H9 (cell line): ENCODE results near the gene PPFIBP2. TPM values are rescaled to one million over a fixed set of nuclear protein-coding genes. Genes with fewer than 3 reads are reported as not detected.

Experiments
- DNase-seq: peaks from one replicate; pipeline ENCODE4 v3.0.0-alpha.2; 2017
- H2AFZ ChIP-seq: one replicate; pipeline ENCODE4 v1.6.1; 2013; ENCODE audit warnings: mild to moderate bottlenecking, low read length, control low read depth, moderate library complexity
- H2AK5ac ChIP-seq: 2 replicates; pipeline ENCODE4 v1.6.1; 2013; ENCODE audit warnings: low read length, control low read depth, mixed read lengths; ENCODE audit not compliant: insufficient read length
- H2BK120ac ChIP-seq: one replicate; pipeline ENCODE4 v1.6.1; 2013; ENCODE audit warnings: low read depth, mild to moderate bottlenecking, low read length, control low read depth, inconsistent platforms; ENCODE audit not compliant: poor library complexity, severe bottlenecking
- H2BK12ac ChIP-seq: 2 replicates; pipeline ENCODE4 v1.6.1; 2013; ENCODE audit warnings: low read length, control low read depth, mixed read lengths, low read depth; ENCODE audit not compliant: insufficient read length
- H2BK15ac ChIP-seq: 2 replicates; pipeline ENCODE4 v1.6.1; 2013; ENCODE audit warnings: low read depth, low read length, control low read depth
- H2BK20ac ChIP-seq: one replicate; pipeline ENCODE4 v1.6.1; 2013; ENCODE audit warnings: low read depth, mild to moderate bottlenecking, low read length, control low read depth, inconsistent platforms; ENCODE audit not compliant: poor library complexity, severe bottlenecking
- H2BK5ac ChIP-seq: 2 replicates; pipeline ENCODE4 v1.6.1; 2013; ENCODE audit warnings: low read length, control low read depth, mixed read lengths; ENCODE audit not compliant: insufficient read length
- H3K14ac ChIP-seq: 2 replicates; pipeline ENCODE4 v1.6.1; 2013; ENCODE audit warnings: low read length, control low read depth; ENCODE audit not compliant: insufficient read depth
- H3K18ac ChIP-seq: 2 replicates; pipeline ENCODE4 v1.6.1; 2013; ENCODE audit warnings: low read depth, mild to moderate bottlenecking, mixed read lengths, low read length, control low read depth; ENCODE audit not compliant: insufficient read length
- H3K23ac ChIP-seq: 2 replicates; pipeline ENCODE4 v1.6.1; 2013; ENCODE audit warnings: low read length, control low read depth, mixed read lengths, low read depth; ENCODE audit not compliant: insufficient read length
- H3K23me2 ChIP-seq: 2 replicates; pipeline ENCODE4 v1.6.1; 2013; ENCODE audit warnings: low read depth, mild to moderate bottlenecking, mixed read lengths, low read length, control low read depth; ENCODE audit not compliant: insufficient read length, poor library complexity, severe bottlenecking
- H3K27ac ChIP-seq: 2 replicates; pipeline ENCODE4 v1.5.1; 2013; ENCODE audit warnings: low read length, control low read depth, mixed read lengths, low read depth; ENCODE audit not compliant: insufficient read length
- H3K27me3 ChIP-seq: 2 replicates; pipeline ENCODE4 v1.6.1; 2013; ENCODE audit warnings: low read length, control low read depth, inconsistent platforms; ENCODE audit not compliant: insufficient read depth
- H3K4ac ChIP-seq: 2 replicates; pipeline ENCODE4 v1.6.1; 2013; ENCODE audit warnings: low read depth, mild to moderate bottlenecking, control low read depth, inconsistent platforms, low read length, moderate library complexity
- H3K4me1 ChIP-seq: 2 replicates; pipeline ENCODE4 v1.6.1; 2013; ENCODE audit warnings: low read length, control low read depth, inconsistent platforms; ENCODE audit not compliant: insufficient read depth
- H3K4me2 ChIP-seq: 2 replicates; pipeline ENCODE4 v1.6.1; 2013; ENCODE audit warnings: low read length, control low read depth, mixed read lengths; ENCODE audit not compliant: insufficient read length, insufficient read depth
- H3K56ac ChIP-seq: 2 replicates; pipeline ENCODE4 v1.6.1; 2013; ENCODE audit warnings: low read depth, mild to moderate bottlenecking, mixed read lengths, low read length, control low read depth; ENCODE audit not compliant: insufficient read length
- H3K79me1 ChIP-seq: 2 replicates; pipeline ENCODE4 v1.6.1; 2013; ENCODE audit warnings: low read depth, mild to moderate bottlenecking, moderate library complexity, low read length, control low read depth, inconsistent platforms; ENCODE audit not compliant: insufficient read depth, poor library complexity, severe bottlenecking
- H3K79me2 ChIP-seq: 2 replicates; pipeline ENCODE4 v1.6.1; 2013; ENCODE audit warnings: low read length, control low read depth, inconsistent platforms; ENCODE audit not compliant: insufficient read depth
- H3K9ac ChIP-seq: 2 replicates; pipeline ENCODE4 v1.6.1; 2013; ENCODE audit warnings: low read length, control low read depth, mixed read lengths; ENCODE audit not compliant: insufficient read length; ENCODE audit errors: extremely low read depth
- H3K9me3 ChIP-seq: one replicate; pipeline ENCODE4 v1.6.1; 2013; ENCODE audit warnings: low read depth, low read length, inconsistent platforms; ENCODE audit not compliant: control insufficient read depth
- H3T11ph ChIP-seq: one replicate; pipeline ENCODE4 v1.6.1; 2013; ENCODE audit warnings: mild to moderate bottlenecking, low read length, control low read depth, inconsistent platforms
- H4K20me1 ChIP-seq: one replicate; pipeline ENCODE4 v1.6.1; 2013; ENCODE audit not compliant: control insufficient read depth, insufficient read length, insufficient read depth
- H4K5ac ChIP-seq: 2 replicates; pipeline ENCODE4 v1.6.1; 2013; ENCODE audit warnings: low read depth, mild to moderate bottlenecking, mixed read lengths, low read length, control low read depth; ENCODE audit not compliant: insufficient read length
- H4K8ac ChIP-seq: replicated peaks from 2 replicates; pipeline ENCODE4 v1.6.1; 2013; ENCODE audit warnings: low read length, control low read depth, mixed read lengths, low read depth; ENCODE audit not compliant: insufficient read length
- H4K91ac ChIP-seq: 2 replicates; pipeline ENCODE4 v1.6.1; 2013; ENCODE audit warnings: low read depth, mild to moderate bottlenecking, moderate library complexity, mixed read lengths, low read length, control low read depth; ENCODE audit not compliant: insufficient read length
- H3K27ac Mint-ChIP-seq, 3 experiments: 2 replicates in 2 of 3; 3 replicates in 1 of 3; pipeline ENCODE4 v1.8.0; 2020 to 2021; ENCODE audit warnings: mixed read lengths in 3 of 3, mild to moderate bottlenecking in 1 of 3, moderate library complexity in 1 of 3
- H3K27me3 Mint-ChIP-seq: 2 replicates; pipeline ENCODE4 v1.8.0; 2021; ENCODE audit warnings: low read depth, mild to moderate bottlenecking, moderate library complexity, mixed read lengths
- H3K36me3 Mint-ChIP-seq, 3 experiments: 2 replicates in 2 of 3; 3 replicates in 1 of 3; pipeline ENCODE4 v1.8.0; 2020 to 2021; ENCODE audit warnings: low read depth in 3 of 3, mixed read lengths in 3 of 3; ENCODE audit not compliant: insufficient read depth in 1 of 3
- H3K4me1 Mint-ChIP-seq, 2 experiments: 2 replicates each; pipeline ENCODE4 v1.8.0; 2020; ENCODE audit warnings: mixed read lengths in 2 of 2
- H3K4me3 Mint-ChIP-seq, 2 experiments: 2 replicates in 1 of 2; 3 replicates in 1 of 2; pipeline ENCODE4 v1.8.0; 2020 to 2021; ENCODE audit warnings: mild to moderate bottlenecking in 2 of 2, mixed read lengths in 2 of 2, moderate library complexity in 1 of 2
- H3K9me3 Mint-ChIP-seq, 2 experiments: 2 replicates in 1 of 2; 3 replicates in 1 of 2; pipeline ENCODE4 v1.8.0; 2020; ENCODE audit warnings: mild to moderate bottlenecking in 2 of 2, mixed read lengths in 2 of 2, moderate library complexity in 1 of 2
- CTCF ChIP-seq: fragments of 200-600 bp; sonication (generic); conservative IDR thresholded peaks from 3 replicates; pipeline ENCODE4 v1.8.0; 2021; ENCODE audit warnings: antibody characterized with exemption, mild to moderate bottlenecking
- WGBS: extraction: QIAGEN DNeasy Blood & Tissue Kit; methylation state at CpG from one replicate; pipeline ENCODE4 v1.1.7; 2013; ENCODE audit warnings: missing lambda C conversion rate, low lambda C conversion rate, mixed read lengths; ENCODE audit not compliant: insufficient read length; ENCODE audit errors: extremely low coverage; 5-methylcytosine and 5-hydroxymethylcytosine counted together
- total RNA-seq: library from RNA; stranded (reverse); gene quantifications from 2 replicates; pipeline ENCODE4 v1.2.1, GENCODE V29; 2021

Gene PPFIBP2
- total RNA-seq, 1 experiment from 2014 or later: 8.3 TPM

GRCh38 chr11:7561562-7561961, 47.8 kb downstream of the PPFIBP2 start:
- no peaks in the 10 kb centered on the region for H3K27me3 ChIP-seq
- Mint-ChIP-seq H3K27ac (no peak overlapping the region), H3K4me1 (peaks cover 5 to 14% of the 10 kb centered on the region in 2 experiments), H3K27me3 (no peaks in the 10 kb centered on the region), H3K36me3 (peaks cover 0 to 3% (median 0%) of the 10 kb centered on the region in 3 experiments; a peak in 1 of 7 replicates), H3K4me3 (no peak overlapping the region), H3K9me3 (no peaks in the 10 kb centered on the region)
- H3K9ac ChIP-seq: no peak overlapping the region
- H3K4me1 ChIP-seq: peaks cover 8% of the 10 kb centered on the region; the same call in 1 of the 2 replicates
- H2BK5ac ChIP-seq: no peak overlapping the region
- H3K27ac ChIP-seq: no peak overlapping the region
- no peak overlapping the region for H2AK5ac ChIP-seq
- no peak overlapping the region for H2BK15ac ChIP-seq
- H3K23me2 ChIP-seq: no peaks in the 10 kb centered on the region
- H4K5ac ChIP-seq: no peak overlapping the region
- no peak for DNase-seq
- H3K18ac ChIP-seq: no peak overlapping the region
- H3K79me2 ChIP-seq: no peaks in the 10 kb centered on the region
- no peak overlapping the region for H2BK20ac ChIP-seq
- TF ChIP-seq CTCF: no peak
- H3K23ac ChIP-seq: no peak overlapping the region
- no peaks in the 10 kb centered on the region for H4K20me1 ChIP-seq
- H2AFZ ChIP-seq: no peak overlapping the region
- no peak overlapping the region for H2BK12ac ChIP-seq
- no peak overlapping the region for H3K4ac ChIP-seq
- H4K91ac ChIP-seq: no peak overlapping the region
- no peaks in the 10 kb centered on the region for H3K9me3 ChIP-seq
- no peak overlapping the region for H3T11ph ChIP-seq
- no CpG with 5 or more reads among the region's 2 CpGs for WGBS
- no peaks in the 10 kb centered on the region for H3K79me1 ChIP-seq
- no peak overlapping the region for H4K8ac ChIP-seq
- H3K56ac ChIP-seq: no peak overlapping the region
- no peak overlapping the region for H3K14ac ChIP-seq
- H2BK120ac ChIP-seq: no peak overlapping the region
- H3K4me2 ChIP-seq: no peak overlapping the region
